ENCODE results near the gene ZNF629. TPM values are rescaled to one million over a fixed set of nuclear protein-coding genes. Genes with fewer than 3 reads are reported as not detected.

ZNF629 gene
- total and polyA plus RNA-seq, 7 donors, result 3.0 to 12.1 (median 8.4) TPM

DNA sequence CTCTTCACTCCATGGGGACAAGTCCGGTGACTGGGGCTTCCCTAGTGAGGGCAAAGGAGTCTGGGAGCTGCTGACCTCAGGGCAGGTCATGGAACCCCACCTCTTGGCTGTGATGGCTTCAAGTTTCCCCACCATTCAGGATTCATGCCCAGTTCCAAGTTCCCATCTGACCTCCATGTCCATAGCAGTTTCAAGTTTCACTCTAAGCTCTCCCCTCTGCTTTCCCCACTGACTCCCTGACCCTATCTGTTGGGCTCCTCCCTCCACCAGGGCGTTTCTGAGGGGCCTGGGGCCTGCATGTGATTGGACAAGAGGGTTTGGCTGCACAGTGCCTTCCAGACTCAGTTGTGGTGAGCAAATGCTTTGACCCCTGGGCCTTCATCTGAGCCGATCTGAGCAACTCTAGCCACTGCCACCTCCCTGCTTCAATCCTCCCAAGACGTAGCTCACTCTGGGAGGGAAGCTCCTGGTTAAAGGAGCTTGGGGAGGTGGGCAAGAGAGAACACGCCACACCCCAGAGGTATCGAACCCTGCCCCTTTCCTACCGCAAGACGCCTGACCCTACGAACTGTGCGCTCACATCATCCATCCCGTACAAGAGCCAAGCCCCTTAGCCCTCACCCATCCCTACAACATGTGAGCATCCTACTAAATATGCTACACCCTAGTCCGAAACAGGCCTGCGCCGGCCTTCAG lies 8.3 kb downstream of the ZNF629 start:
- Histone ChIP-seq H3K4me1 (peaks cover 0 to 28% (median 23%) of the 10 kb centered on the region in 4 donors), H3K27ac (peak overlapping the region in 2 of 4 donors; percentile 20 to 26), H3K9me3 (no peaks in the 10 kb centered on the region), H3K27me3 (no peaks in the 10 kb centered on the region), H3K36me3 (peaks cover 23 to 33% (median 25%) of the 10 kb centered on the region in 4 donors), H3K4me3 (no peak overlapping the region)
- TF ChIP-seq CTCF (IDR thresholded peaks at IDR 0.05) (no peak), EP300 (IDR thresholded peaks at IDR 0.05) (no peak), POLR2A (IDR thresholded peaks at IDR 0.05) (no peak), POLR2AphosphoS5 (IDR thresholded peaks at IDR 0.05) (no peak)
- WGBS, 2 donors, result 87 to 88% methylated on average over 14 of the region's 14 CpGs
- intact Hi-C loops (cut with DNase I), result no loop called here
- DNase-seq, result no peak

DNA sequence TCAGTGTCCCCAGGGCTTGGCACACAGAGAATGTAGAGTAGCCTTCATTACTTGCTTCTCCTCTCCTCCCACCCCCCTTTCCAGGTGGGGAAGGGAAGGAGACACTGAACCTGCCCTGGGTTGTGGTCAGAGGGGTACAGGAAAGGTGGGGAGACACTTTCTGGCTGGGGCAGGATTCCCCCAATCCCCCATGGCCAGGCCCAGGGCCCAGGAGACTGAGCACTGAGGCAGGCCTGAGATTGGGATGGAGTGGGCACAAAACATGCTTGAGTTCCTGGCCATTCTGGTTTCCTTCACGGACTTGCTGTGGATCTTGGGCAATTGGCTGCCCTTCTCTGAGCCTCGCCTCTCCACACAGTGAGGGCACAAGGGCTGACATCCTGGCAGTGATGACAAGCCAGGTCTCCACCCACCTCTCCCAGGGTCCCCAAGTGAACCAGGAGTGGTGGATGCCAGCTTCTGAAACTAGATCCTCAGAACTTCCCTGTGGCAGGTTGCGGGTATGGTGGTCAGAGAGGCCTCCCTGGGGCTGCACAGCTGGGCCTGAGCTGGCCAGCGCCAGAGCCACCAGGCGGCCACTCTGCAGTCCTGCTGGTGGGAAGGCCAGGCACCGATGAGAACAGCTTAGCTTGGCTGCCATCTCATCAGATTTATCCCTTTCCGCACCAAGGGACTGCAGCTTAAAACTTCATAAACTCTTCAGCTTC lies 9.3 kb downstream of the ZNF629 start:
- intact Hi-C loops (cut with DNase I), result no loop called here
- no peaks in the 10 kb centered on the region for H3K27me3 ChIP-seq
- WGBS, 2 donors, result 85 to 93% methylated on average over 7 of the region's 7 CpGs
- DNase-seq, result no peak
- H3K36me3 ChIP-seq, result peaks cover 15 to 33% (median 24%) of the 10 kb centered on the region in 4 donors
- no peak overlapping the region for H3K4me3 ChIP-seq
- H3K27ac ChIP-seq, result peak overlapping the region in 3 of 4 donors; percentile 26 to 91 (median 87)
- no peaks in the 10 kb centered on the region for H3K9me3 ChIP-seq
- TF ChIP-seq POLR2A (IDR thresholded peaks at IDR 0.05) (no peak), POLR2AphosphoS5 (IDR thresholded peaks at IDR 0.05) (peak in 1 of 4 donors; percentile 7)
- H3K4me1 ChIP-seq, result peaks cover 0 to 28% (median 23%) of the 10 kb centered on the region in 4 donors

- peak overlapping the region; percentile 59 to 84 (median 67) for H3K4me3 ChIP-seq
- 0% methylated on average over 81 of the region's 81 CpGs for WGBS, 2 donors
Measured at GRCh38 chr16:30775392-30776188, 11.4 kb downstream of the ZNF629 start.

GRCh38 chr16:30775131-30775391 lies 11.9 kb downstream of the ZNF629 start:
- DNase-seq, result no peak
- Histone ChIP-seq H3K4me3 (peak overlapping the region; percentile 59 to 84 (median 67)), H3K4me1 (peaks cover 0 to 28% (median 23%) of the 10 kb centered on the region in 4 donors), H3K9me3 (no peaks in the 10 kb centered on the region), H3K27ac (peak overlapping the region; percentile 87 to 91 (median 90)), H3K36me3 (peaks cover 21 to 44% (median 37%) of the 10 kb centered on the region in 4 donors), H3K27me3 (no peaks in the 10 kb centered on the region)
- intact Hi-C loops (cut with DNase I), result no loop called here
- TF ChIP-seq EP300 (IDR thresholded peaks at IDR 0.05) (no peak), CTCF (IDR thresholded peaks at IDR 0.05) (no peak), POLR2AphosphoS5 (IDR thresholded peaks at IDR 0.05) (no peak), POLR2A (IDR thresholded peaks at IDR 0.05) (no peak)
- WGBS, 2 donors, result 11 to 16% methylated on average over 15 of the region's 15 CpGs

More at GRCh38 chr16:30775392-30776188, 11.4 kb downstream of the ZNF629 start:
- Histone ChIP-seq H3K36me3 (peaks cover 16 to 39% (median 32%) of the 10 kb centered on the region in 4 donors), H3K4me1 (peaks cover 0 to 28% (median 23%) of the 10 kb centered on the region in 4 donors), H3K9me3 (no peaks in the 10 kb centered on the region), H3K27ac (peak overlapping the region; percentile 87 to 91 (median 90)), H3K27me3 (no peaks in the 10 kb centered on the region)
- no peak for TF ChIP-seq CTCF (IDR thresholded peaks at IDR 0.05)
- no peak for TF ChIP-seq EP300 (IDR thresholded peaks at IDR 0.05)
- TF ChIP-seq POLR2AphosphoS5 (IDR thresholded peaks at IDR 0.05), result peak; percentile 50 to 83 (median 76)
- peak in 1 of 2 donors; percentile 11 for TF ChIP-seq POLR2A (IDR thresholded peaks at IDR 0.05)
- intact Hi-C loops (cut with DNase I), result no loop called here
- peak; percentile 91 for DNase-seq
